Type B pancreatic cell (in vitro differentiated cells): ENCODE results near the gene MXRA7. TPM values are rescaled to one million over a fixed set of nuclear protein-coding genes. Genes with fewer than 3 reads are reported as not detected.
"Not testable (repeated sequence)": the region's sequence is repeated elsewhere in the genome, so short reads cannot be mapped to it uniquely, and the experiment has no call there.

Experiments used
- DNase-seq: peaks from one replicate; pipeline ENCODE4 v3.0.0; 2021; ENCODE audit warnings: mixed read lengths; ENCODE audit not compliant: unreplicated experiment; ENCODE audit errors: extremely low spot score
- H3K27ac Mint-ChIP-seq: 2 replicates; pipeline ENCODE4 v1.8.0; 2021; ENCODE audit warnings: mild to moderate bottlenecking, mixed read lengths
- H3K27me3 Mint-ChIP-seq: 2 replicates; pipeline ENCODE4 v1.8.0; 2021; ENCODE audit warnings: mixed read lengths
- H3K36me3 Mint-ChIP-seq: 2 replicates; pipeline ENCODE4 v1.8.0; 2021; ENCODE audit warnings: mixed read lengths
- H3K4me1 Mint-ChIP-seq: one replicate; pipeline ENCODE4 v1.8.0; 2021; ENCODE audit warnings: mixed read lengths; ENCODE audit not compliant: unreplicated experiment
- H3K4me3 Mint-ChIP-seq: 2 replicates; pipeline ENCODE4 v1.8.0; 2021; ENCODE audit warnings: mild to moderate bottlenecking, mixed read lengths
- H3K9me3 Mint-ChIP-seq: 2 replicates; pipeline ENCODE4 v1.8.0; 2021; ENCODE audit warnings: mixed read lengths
- CTCF ChIP-seq: fragments of 200-600 bp; sonication (generic); conservative IDR thresholded peaks from 2 replicates; pipeline ENCODE4 v1.5.0; 2021; ENCODE audit warnings: antibody characterized with exemption, mild to moderate bottlenecking
- total RNA-seq: library from RNA; stranded (reverse); gene quantifications from 2 replicates; pipeline ENCODE4 v1.2.1, GENCODE V29; 2021; ENCODE audit warnings: low replicate concordance

MXRA7 gene
- total RNA-seq, 1 donor from 2014 or later, result 75.0 TPM

- H3K36me3 Mint-ChIP-seq, result peaks cover 4% of the 10 kb centered on the region
- H3K27me3 Mint-ChIP-seq, result no peaks in the 10 kb centered on the region
- H3K27ac Mint-ChIP-seq, result peak overlapping the region; percentile 79
- no peaks in the 10 kb centered on the region for H3K9me3 Mint-ChIP-seq
- no peak for TF ChIP-seq CTCF
- H3K4me3 Mint-ChIP-seq, result no peak overlapping the region
- DNase-seq, result no peak
- peaks cover 45% of the 10 kb centered on the region for H3K4me1 Mint-ChIP-seq
These were observed 8.7 kb downstream of the MXRA7 start for GRCh38 chr17:76702076-76702475.

DNA sequence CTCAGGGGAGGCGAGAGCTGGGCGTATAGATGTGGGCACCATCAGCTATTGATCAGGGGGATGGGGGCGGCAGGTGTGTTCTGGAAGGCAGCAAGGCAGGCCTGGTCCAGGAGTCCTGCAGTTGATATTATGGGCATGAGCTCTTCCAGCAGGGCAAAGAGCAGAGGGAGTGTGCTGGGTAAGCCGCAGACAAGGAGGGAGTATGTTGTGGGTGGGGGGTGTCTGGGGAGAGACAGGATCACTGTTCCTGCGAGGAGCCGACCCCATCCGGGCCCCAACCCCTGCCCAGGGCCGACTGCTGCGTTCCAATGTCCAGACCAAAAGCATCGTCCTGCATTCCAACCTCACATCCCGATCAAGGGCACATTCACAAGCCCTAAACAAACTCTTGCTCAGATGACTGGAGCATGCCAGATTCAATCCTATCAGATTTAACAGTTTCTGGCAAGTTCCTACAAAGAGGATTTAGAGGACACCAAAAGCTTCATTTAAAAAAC, 9.2 kb downstream of the MXRA7 start:
- no peak for DNase-seq
- H3K9me3 Mint-ChIP-seq, result no peaks in the 10 kb centered on the region
- peak overlapping the region; percentile 75 for H3K4me3 Mint-ChIP-seq
- no peaks in the 10 kb centered on the region for H3K27me3 Mint-ChIP-seq
- peaks cover 43% of the 10 kb centered on the region for H3K4me1 Mint-ChIP-seq
- peak overlapping the region; percentile 79 for H3K27ac Mint-ChIP-seq
- H3K36me3 Mint-ChIP-seq, result no peaks in the 10 kb centered on the region
- no peak for TF ChIP-seq CTCF

GRCh38 chr17:76700617-76701470, 9.9 kb downstream of the MXRA7 start:
- Mint-ChIP-seq H3K27ac (peak overlapping the region; percentile 79), H3K36me3 (no peaks in the 10 kb centered on the region), H3K27me3 (no peaks in the 10 kb centered on the region), H3K4me3 (peak overlapping the region; percentile 75), H3K9me3 (no peaks in the 10 kb centered on the region), H3K4me1 (peaks cover 43% of the 10 kb centered on the region)
- TF ChIP-seq CTCF, result no peak
- DNase-seq, result no peak

DNA sequence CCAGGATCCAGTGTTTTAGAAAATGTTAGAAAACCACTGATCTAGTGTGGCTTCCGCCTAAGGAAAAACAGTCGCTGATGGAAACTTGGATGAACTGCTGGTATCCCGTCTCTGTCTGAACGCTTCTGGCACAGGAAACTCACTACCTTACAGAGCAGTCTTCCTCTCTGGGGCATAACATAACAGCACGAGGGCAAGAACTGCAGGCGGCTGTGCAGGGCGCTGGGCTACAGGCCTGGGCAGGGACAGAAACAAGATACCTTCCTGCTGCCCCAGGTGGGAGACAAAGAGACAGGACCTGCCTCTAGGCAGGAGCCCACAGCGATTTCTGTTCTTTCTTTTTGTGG, 10.5 kb downstream of the MXRA7 start:
- H3K27me3 Mint-ChIP-seq, result no peaks in the 10 kb centered on the region
- TF ChIP-seq CTCF, result no peak
- no peak for DNase-seq
- peak overlapping the region; percentile 79 for H3K27ac Mint-ChIP-seq
- H3K36me3 Mint-ChIP-seq, result no peaks in the 10 kb centered on the region
- H3K4me3 Mint-ChIP-seq, result peak overlapping the region; percentile 75
- H3K4me1 Mint-ChIP-seq, result peaks cover 48% of the 10 kb centered on the region
- no peaks in the 10 kb centered on the region for H3K9me3 Mint-ChIP-seq

DNA sequence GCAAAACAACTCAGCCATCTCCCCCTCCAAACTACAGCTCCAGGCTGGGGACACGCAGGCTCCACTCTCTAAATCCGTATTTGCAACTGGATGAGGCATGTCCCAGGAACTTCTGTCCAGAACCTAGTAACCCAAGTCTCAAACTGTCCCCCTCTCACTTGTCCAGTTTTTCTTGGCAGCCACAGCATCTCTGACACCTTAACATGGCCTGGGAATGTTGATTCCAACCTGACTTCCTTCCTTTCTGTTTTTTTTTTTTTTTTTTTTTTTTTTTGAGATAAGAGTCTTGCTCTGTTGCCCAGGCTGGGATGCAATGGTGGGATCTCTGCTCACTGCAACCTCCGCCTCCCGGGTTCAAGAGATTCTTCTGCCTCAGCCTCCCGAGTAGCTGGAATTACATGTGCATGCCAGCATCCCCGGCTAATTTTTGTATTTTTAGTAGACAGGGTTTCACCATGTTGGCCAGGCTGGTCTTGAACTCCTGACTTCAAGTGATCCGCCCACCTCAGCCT, 12.2 kb downstream of the MXRA7 start:
- not testable (repeated sequence) for H3K36me3 Mint-ChIP-seq, H3K27ac Mint-ChIP-seq, H3K4me3 Mint-ChIP-seq, H3K9me3 Mint-ChIP-seq, H3K27me3 Mint-ChIP-seq, DNase-seq
- H3K4me1 Mint-ChIP-seq, result peaks cover 45% of the 10 kb centered on the region

DNA sequence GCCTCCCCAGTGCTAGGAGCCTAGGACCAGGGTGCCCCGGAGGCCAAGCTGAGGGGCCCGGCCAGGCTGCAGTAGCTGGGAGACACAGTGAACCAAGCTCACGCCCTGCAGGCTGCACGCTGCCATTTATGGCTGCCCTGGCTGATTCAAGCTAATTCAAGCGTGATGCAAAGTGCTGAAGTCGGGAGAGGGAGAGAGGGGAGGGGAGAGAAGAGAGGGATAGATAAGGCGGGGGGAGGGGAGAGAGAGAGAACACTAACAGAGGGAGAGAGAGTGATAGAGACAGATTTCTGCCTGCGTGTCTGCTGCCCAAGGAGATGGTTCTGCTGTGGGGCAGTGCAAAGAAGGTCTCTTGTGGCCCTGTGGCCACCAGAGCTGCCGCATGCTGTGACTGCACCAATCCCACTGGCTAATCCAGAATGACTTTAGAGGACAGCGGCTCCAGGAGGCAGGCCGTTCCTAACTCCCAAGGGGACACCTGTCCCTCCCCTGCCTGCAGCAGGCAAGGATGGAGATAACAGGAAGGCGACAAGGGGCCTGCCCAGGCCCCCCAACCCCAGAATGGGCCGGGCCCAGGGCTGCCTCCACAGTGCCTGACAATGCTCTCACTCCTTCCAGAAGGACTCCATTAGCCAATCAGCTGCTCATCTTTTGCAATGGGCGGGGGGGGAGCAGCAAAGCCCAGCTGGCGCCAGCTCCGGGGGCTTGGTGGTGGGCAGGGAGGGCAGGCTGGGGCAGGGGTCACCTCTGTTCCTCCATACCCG, 12.9 kb downstream of the MXRA7 start:
- no peaks in the 10 kb centered on the region for H3K36me3 Mint-ChIP-seq
- DNase-seq, result no peak
- no peak overlapping the region for H3K4me3 Mint-ChIP-seq
- H3K27me3 Mint-ChIP-seq, result no peaks in the 10 kb centered on the region
- no peaks in the 10 kb centered on the region for H3K9me3 Mint-ChIP-seq
- H3K27ac Mint-ChIP-seq, result peak overlapping the region; percentile 59
- TF ChIP-seq CTCF, result no peak
- H3K4me1 Mint-ChIP-seq, result peaks cover 42% of the 10 kb centered on the region
